Neural progenitor cell (in vitro differentiated cells): Measurements from ENCODE around the gene ZNF219. TPM values are rescaled to one million over a fixed set of nuclear protein-coding genes. Genes with fewer than 3 reads are reported as not detected.

ENCODE experiments used
- DNase-seq: peaks from one replicate; pipeline ENCODE4 v3.0.0-alpha.2; 2016; ENCODE audit warnings: low spot score
- H2AFZ ChIP-seq: fragments of 200-600 bp; sonication (generic); replicated peaks from 2 replicates; pipeline ENCODE4 v1.6.1; 2016; ENCODE audit warnings: antibody characterized with exemption
- H3F3A ChIP-seq: fragments of 200-600 bp; sonication (generic); 2 replicates; pipeline ENCODE4 v1.6.1; 2016; ENCODE audit warnings: antibody characterized with exemption, low read depth
- H3K27ac ChIP-seq: fragments of 200-600 bp; sonication (generic); 2 replicates; pipeline ENCODE4 v1.5.1; 2016; ENCODE audit warnings: mild to moderate bottlenecking
- H3K27me3 ChIP-seq: fragments of 200-600 bp; sonication (generic); 2 replicates; pipeline ENCODE4 v1.6.1; 2016; ENCODE audit warnings: mild to moderate bottlenecking, moderate library complexity
- H3K36me3 ChIP-seq: fragments of 200-600 bp; sonication (generic); 2 replicates; pipeline ENCODE4 v1.5.1; 2016
- H3K4me1 ChIP-seq: fragments of 200-600 bp; sonication (generic); 2 replicates; pipeline ENCODE4 v1.6.1; 2016; ENCODE audit warnings: mixed run types
- H3K4me2 ChIP-seq: fragments of 200-600 bp; sonication (generic); 2 replicates; pipeline ENCODE4 v1.6.1; 2016
- H3K4me3 ChIP-seq: fragments of 200-600 bp; sonication (generic); 2 replicates; pipeline ENCODE4 v1.5.1; 2016
- H3K79me2 ChIP-seq: fragments of 200-600 bp; sonication (generic); 2 replicates; pipeline ENCODE4 v1.6.1; 2016; ENCODE audit warnings: low read depth
- H3K9ac ChIP-seq: fragments of 200-600 bp; sonication (generic); 2 replicates; pipeline ENCODE4 v1.6.1; 2016
- H3K9me3 ChIP-seq: fragments of 200-600 bp; sonication (generic); 2 replicates; pipeline ENCODE4 v1.5.1; 2016; ENCODE audit warnings: low read depth
- H4K20me1 ChIP-seq: fragments of 200-600 bp; sonication (generic); 2 replicates; pipeline ENCODE4 v1.6.1; 2016; ENCODE audit warnings: low read depth
- H3K27ac Mint-ChIP-seq: 3 replicates; pipeline ENCODE4 v1.8.0; 2021; ENCODE audit warnings: mixed read lengths
- H3K27me3 Mint-ChIP-seq: 2 replicates; pipeline ENCODE4 v1.8.0; 2022; ENCODE audit warnings: low read depth, mild to moderate bottlenecking, inconsistent platforms, moderate library complexity, mixed read lengths; ENCODE audit not compliant: insufficient read depth
- H3K36me3 Mint-ChIP-seq: 3 replicates; pipeline ENCODE4 v1.8.0; 2021; ENCODE audit warnings: mixed read lengths
- H3K4me1 Mint-ChIP-seq: 3 replicates; pipeline ENCODE4 v1.8.0; 2021; ENCODE audit warnings: mixed read lengths
- H3K4me3 Mint-ChIP-seq: 3 replicates; pipeline ENCODE4 v1.8.0; 2021; ENCODE audit warnings: mild to moderate bottlenecking, moderate library complexity, mixed read lengths
- H3K9me3 Mint-ChIP-seq: 3 replicates; pipeline ENCODE4 v1.8.0; 2020; ENCODE audit warnings: mixed read lengths
- EZH2 ChIP-seq: fragments of 200-600 bp; sonication (generic); IDR thresholded peaks from 2 replicates; pipeline ENCODE4 v1.6.1; 2017; ENCODE audit warnings: antibody characterized with exemption, mild to moderate bottlenecking, moderate library complexity
- EZH2phosphoT487 ChIP-seq: fragments of 200-600 bp; sonication (generic); IDR thresholded peaks from 2 replicates; pipeline ENCODE4 v1.6.1; 2017; ENCODE audit warnings: antibody characterized with exemption
- total RNA-seq: library from RNA; depleted of rRNA; stranded (reverse); fragments of >200 nt; gene quantifications from 2 replicates; pipeline ENCODE4 v1.2.3, GENCODE V29; 2015; ENCODE audit warnings: low replicate concordance
- TF ChIP-seq, protein P1 (sequence below): fragments of 200-600 bp; sonication (generic); IDR thresholded peaks from 2 replicates; pipeline ENCODE4 v1.5.1; 2017; ENCODE audit warnings: antibody characterized with exemption, mild to moderate bottlenecking

ZNF219 gene
- total RNA-seq, 1 donor from 2014 or later, result 46.2 TPM

- Mint-ChIP-seq H3K27ac (peak overlapping the region; percentile 98), H3K4me1 (peaks cover 37% of the 10 kb centered on the region), H3K9me3 (no peaks in the 10 kb centered on the region), H3K36me3 (peaks cover 15% of the 10 kb centered on the region), H3K4me3 (peak overlapping the region; percentile 93), H3K27me3 (peaks cover 9% of the 10 kb centered on the region)
- H3F3A ChIP-seq, result peaks cover 45% of the 10 kb centered on the region
- peak overlapping the region; percentile 38 for H2AFZ ChIP-seq
- H3K9ac ChIP-seq, result no peak overlapping the region
- H3K36me3 ChIP-seq, result no peaks in the 10 kb centered on the region
- no peak for TF ChIP-seq EZH2
- TF ChIP-seq, protein P1, sequence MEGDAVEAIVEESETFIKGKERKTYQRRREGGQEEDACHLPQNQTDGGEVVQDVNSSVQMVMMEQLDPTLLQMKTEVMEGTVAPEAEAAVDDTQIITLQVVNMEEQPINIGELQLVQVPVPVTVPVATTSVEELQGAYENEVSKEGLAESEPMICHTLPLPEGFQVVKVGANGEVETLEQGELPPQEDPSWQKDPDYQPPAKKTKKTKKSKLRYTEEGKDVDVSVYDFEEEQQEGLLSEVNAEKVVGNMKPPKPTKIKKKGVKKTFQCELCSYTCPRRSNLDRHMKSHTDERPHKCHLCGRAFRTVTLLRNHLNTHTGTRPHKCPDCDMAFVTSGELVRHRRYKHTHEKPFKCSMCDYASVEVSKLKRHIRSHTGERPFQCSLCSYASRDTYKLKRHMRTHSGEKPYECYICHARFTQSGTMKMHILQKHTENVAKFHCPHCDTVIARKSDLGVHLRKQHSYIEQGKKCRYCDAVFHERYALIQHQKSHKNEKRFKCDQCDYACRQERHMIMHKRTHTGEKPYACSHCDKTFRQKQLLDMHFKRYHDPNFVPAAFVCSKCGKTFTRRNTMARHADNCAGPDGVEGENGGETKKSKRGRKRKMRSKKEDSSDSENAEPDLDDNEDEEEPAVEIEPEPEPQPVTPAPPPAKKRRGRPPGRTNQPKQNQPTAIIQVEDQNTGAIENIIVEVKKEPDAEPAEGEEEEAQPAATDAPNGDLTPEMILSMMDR, result peak; percentile 65
- no peaks in the 10 kb centered on the region for H3K9me3 ChIP-seq
- DNase-seq, result peak; percentile 84
- peak overlapping the region; percentile 75 for H3K4me3 ChIP-seq
- peaks cover 7% of the 10 kb centered on the region for H3K27me3 ChIP-seq
- peaks cover 23% of the 10 kb centered on the region for H3K79me2 ChIP-seq
- peaks cover 13% of the 10 kb centered on the region for H4K20me1 ChIP-seq
- H3K4me2 ChIP-seq, result peak overlapping the region; percentile 92
- H3K27ac ChIP-seq, result no peak overlapping the region
- peaks cover 10% of the 10 kb centered on the region for H3K4me1 ChIP-seq
These were observed 29.7 kb downstream of the ZNF219 start for GRCh38 chr14:21068521-21069387.

DNA sequence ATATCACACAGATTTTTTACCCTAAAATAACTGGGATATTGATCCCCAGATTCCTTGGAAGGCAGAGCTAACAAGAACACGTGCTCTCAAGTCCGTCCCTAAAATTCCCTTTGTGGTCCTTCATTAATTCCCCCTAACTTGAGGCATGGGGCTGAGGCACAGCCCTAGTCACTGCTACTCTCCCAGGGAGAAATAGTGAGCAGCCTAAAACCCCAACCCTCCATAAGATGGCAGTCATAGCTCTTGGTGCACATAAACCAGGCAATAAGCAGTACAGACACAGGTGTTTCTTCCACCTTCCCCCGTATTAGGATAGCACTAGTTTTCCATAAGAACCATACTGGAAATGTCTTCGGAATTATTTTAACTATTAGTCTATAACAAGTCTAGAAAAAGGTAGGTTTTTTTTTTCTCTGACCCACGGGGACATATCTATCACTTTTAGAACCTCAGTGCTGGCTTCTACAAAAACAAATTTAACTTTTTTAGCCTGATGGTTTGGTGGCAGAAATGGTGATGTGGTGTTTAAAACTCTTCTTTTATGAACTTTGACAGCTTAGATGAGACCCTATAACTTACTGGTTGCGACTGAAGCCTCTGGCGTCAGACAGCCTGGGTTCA lies 31.5 kb downstream of the ZNF219 start:
- H3K36me3 Mint-ChIP-seq, result peaks cover 3% of the 10 kb centered on the region
- H3K9me3 Mint-ChIP-seq, result no peaks in the 10 kb centered on the region
- no peak overlapping the region for H3K27ac Mint-ChIP-seq
- Histone ChIP-seq H2AFZ (no peak overlapping the region), H3K9ac (no peak overlapping the region), H3K4me3 (no peak overlapping the region), H3K36me3 (no peaks in the 10 kb centered on the region), H3K27me3 (peaks cover 7% of the 10 kb centered on the region), H3K27ac (no peak overlapping the region), H3K79me2 (peaks cover 11% of the 10 kb centered on the region), H3F3A (peaks cover 42% of the 10 kb centered on the region), H4K20me1 (peaks cover 3% of the 10 kb centered on the region), H3K4me1 (peaks cover 9% of the 10 kb centered on the region), H3K9me3 (no peaks in the 10 kb centered on the region), H3K4me2 (no peak overlapping the region)
- H3K27me3 Mint-ChIP-seq, result peaks cover 7% of the 10 kb centered on the region
- no peak for DNase-seq
- H3K4me1 Mint-ChIP-seq, result peaks cover 35% of the 10 kb centered on the region
- peak overlapping the region; percentile 60 for H3K4me3 Mint-ChIP-seq
- no peak for TF ChIP-seq EZH2phosphoT487
- TF ChIP-seq, protein P1, result peak; percentile 38

- Mint-ChIP-seq H3K27me3 (peaks cover 9% of the 10 kb centered on the region), H3K4me3 (peak overlapping the region; percentile 40), H3K9me3 (no peaks in the 10 kb centered on the region), H3K4me1 (peaks cover 22% of the 10 kb centered on the region), H3K36me3 (no peaks in the 10 kb centered on the region), H3K27ac (peak overlapping the region; percentile 22)
- Histone ChIP-seq H3K27ac (no peak overlapping the region), H3K36me3 (no peaks in the 10 kb centered on the region), H3K4me1 (peaks cover 7% of the 10 kb centered on the region), H3K4me2 (no peak overlapping the region), H3K9me3 (no peaks in the 10 kb centered on the region), H3K79me2 (no peaks in the 10 kb centered on the region), H4K20me1 (no peaks in the 10 kb centered on the region), H2AFZ (no peak overlapping the region), H3K4me3 (no peak overlapping the region), H3K27me3 (peaks cover 7% of the 10 kb centered on the region), H3F3A (peaks cover 8% of the 10 kb centered on the region), H3K9ac (no peak overlapping the region)
- TF ChIP-seq EZH2phosphoT487 (no peak), EZH2 (no peak)
- TF ChIP-seq, protein P1, result no peak
- peak; percentile 39 for DNase-seq
These were observed 35.0 kb downstream of the ZNF219 start for GRCh38 chr14:21063479-21063878.
